Activated T-cell treated with anti-CD3 and anti-CD28 coated beads, Interleukin-2, amount 50 U/mL, for 4 hours (primary cell): ENCODE results near the gene GATB. TPM values are rescaled to one million over a fixed set of nuclear protein-coding genes. Genes with fewer than 3 reads are reported as not detected.

Experiments used
- ATAC-seq, 2 donors: fragments of 200-7000 bp; cut with Tn5 transposase; one replicate each; pipeline ENCODE4 v1.10.0; 2021
- DNase-seq: peaks from one replicate; pipeline ENCODE4 v3.0.0-alpha.2; 2020
- H3K27me3 Mint-ChIP-seq: one replicate; pipeline ENCODE4 v1.8.0; 2021; ENCODE audit warnings: low read depth, mixed read lengths
- H3K36me3 Mint-ChIP-seq: one replicate; pipeline ENCODE4 v1.8.0; 2022; ENCODE audit warnings: mixed read lengths; ENCODE audit not compliant: insufficient read depth
- H3K4me1 Mint-ChIP-seq: one replicate; pipeline ENCODE4 v1.8.0; 2021; ENCODE audit warnings: low read depth, mixed read lengths
- H3K4me3 Mint-ChIP-seq: one replicate; pipeline ENCODE4 v1.8.0; 2021; ENCODE audit warnings: mild to moderate bottlenecking, moderate library complexity, mixed read lengths
- H3K9me3 Mint-ChIP-seq: one replicate; pipeline ENCODE4 v1.8.0; 2021; ENCODE audit warnings: mixed read lengths
- total RNA-seq, 3 donors: library from RNA; stranded (reverse); gene quantifications; one replicate each; pipeline ENCODE4 v1.2.1, GENCODE V29; 2021

Gene GATB
- total RNA-seq, 3 donors from 2014 or later: 18.9 to 23.9 (median 23.2) TPM

DNA sequence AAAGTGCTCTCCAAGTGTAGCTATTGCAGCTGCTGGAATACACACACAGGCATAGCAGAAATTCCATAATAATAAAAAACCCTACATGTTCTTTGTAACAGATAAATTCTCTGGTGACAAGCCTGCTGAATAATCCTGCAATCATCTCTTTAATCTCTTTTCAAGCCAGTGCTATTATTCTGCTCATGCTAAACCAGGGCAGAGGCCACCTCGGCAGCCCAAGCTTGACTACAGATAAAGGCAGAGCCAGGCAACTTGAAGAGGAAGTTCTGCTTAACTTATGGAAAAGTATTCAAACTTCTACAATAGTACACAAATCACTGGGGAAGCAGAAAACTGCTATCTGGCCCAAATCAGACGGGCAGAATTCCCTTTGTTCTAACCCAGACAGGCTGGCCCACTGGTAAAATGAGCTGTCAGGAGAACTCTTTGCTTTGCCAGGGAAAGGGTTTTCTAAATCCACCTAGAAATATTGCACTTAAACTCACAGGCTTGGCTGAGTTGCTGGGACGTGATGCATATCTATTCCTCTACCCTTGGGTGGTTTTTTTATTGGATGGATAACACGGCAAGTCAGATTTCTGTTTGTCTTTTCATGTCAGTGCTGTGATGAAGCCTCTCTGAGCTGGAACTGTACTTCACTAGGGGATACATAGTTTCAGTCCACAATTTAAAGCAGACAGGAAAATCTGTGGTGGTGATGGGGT is 70.5 kb downstream of the GATB start:
- ATAC-seq (no peak), DNase-seq (no peak)
- Mint-ChIP-seq H3K27me3 (no peaks in the 10 kb centered on the region), H3K4me1 (no peaks in the 10 kb centered on the region), H3K36me3 (peaks cover 6% of the 10 kb centered on the region), H3K9me3 (no peaks in the 10 kb centered on the region), H3K4me3 (no peak overlapping the region)

DNA sequence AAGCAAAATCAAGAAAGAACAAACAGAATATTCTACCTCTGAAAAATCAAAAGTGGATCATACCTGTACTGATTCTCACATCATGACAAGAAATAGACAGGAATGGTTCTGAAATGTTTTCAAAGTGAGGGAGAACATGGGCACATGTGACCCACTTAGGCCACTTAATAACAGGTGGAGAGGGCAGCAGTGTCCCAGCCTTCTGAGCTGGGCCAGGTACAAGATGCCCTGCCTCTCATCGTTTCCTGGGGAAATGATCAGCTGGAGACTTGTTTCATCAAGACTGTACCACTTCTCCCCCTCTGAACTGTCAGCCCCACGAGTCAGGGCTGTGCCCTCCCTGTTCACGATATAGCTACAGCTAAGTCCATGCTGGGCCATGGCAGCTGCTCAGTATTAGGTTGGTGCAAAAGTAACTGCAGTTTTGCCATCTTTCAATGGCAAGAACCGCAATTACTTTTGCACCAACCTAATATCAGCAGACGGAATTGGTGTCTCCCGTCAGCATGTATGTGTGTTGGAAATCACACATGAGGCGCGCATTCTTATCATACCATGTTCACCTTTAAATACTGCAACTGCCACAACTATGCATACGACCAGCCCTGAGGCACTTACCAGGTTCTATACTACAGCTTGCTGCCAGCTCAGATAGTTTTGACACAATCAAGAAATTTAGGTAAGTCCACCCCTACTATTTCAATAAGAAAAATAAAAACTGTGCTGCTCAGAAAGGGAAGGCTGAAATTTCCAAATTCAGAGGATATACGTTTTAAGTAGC is 71.4 kb downstream of the GATB start:
- H3K27me3 Mint-ChIP-seq: no peaks in the 10 kb centered on the region
- H3K9me3 Mint-ChIP-seq: no peaks in the 10 kb centered on the region
- no peak overlapping the region for H3K4me3 Mint-ChIP-seq
- DNase-seq: no peak
- H3K4me1 Mint-ChIP-seq: no peaks in the 10 kb centered on the region
- no peak for ATAC-seq
- peaks cover 8% of the 10 kb centered on the region for H3K36me3 Mint-ChIP-seq

GRCh38 chr4:151688785-151689043 is 72.1 kb downstream of the GATB start:
- no peaks in the 10 kb centered on the region for H3K4me1 Mint-ChIP-seq
- H3K4me3 Mint-ChIP-seq: no peak overlapping the region
- no peaks in the 10 kb centered on the region for H3K9me3 Mint-ChIP-seq
- no peak for DNase-seq
- H3K27me3 Mint-ChIP-seq: no peaks in the 10 kb centered on the region
- H3K36me3 Mint-ChIP-seq: peaks cover 8% of the 10 kb centered on the region
- ATAC-seq: no peak

DNA sequence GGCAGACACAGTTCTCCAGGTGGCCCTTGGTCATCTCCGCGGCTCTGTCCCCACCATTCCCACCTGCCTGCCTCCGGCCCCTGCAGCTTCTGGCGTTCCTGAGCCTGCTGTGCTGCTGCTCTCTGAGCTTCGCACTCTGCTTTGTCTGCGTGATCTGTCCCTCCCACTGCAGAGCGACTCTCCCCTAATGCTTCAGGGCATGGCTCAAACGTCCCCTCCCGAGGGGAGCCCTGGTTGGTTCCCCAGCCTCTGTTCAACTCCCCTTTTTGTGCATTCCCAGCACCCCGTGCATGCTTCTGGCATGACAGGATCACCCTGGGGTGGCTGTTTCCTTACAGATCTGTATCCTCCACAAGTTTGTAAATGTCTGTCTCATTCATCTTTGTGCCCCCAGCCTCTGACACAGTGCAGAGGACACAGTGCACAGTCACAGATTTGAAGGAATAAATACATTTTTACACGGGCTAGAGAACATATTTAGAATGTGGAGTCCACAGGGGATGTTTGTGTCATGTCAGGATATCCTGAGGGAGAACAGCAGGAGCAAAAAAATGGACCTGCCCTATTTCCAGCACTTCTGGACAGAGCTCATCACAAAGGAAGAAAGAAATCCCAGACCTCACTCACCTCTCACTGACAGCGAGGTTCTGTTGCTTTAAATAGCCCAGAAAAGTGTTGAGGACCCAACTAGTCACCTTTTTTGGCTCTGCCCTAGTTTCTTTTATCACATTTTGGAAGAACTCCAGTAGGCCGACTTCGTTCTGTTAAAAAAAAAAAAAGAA is 72.6 kb downstream of the GATB start:
- no peak for ATAC-seq
- peaks cover 9% of the 10 kb centered on the region for H3K36me3 Mint-ChIP-seq
- no peak overlapping the region for H3K4me3 Mint-ChIP-seq

GRCh38 chr4:151687021-151687640 is 73.7 kb downstream of the GATB start:
- no peak for DNase-seq
- Mint-ChIP-seq H3K9me3 (no peaks in the 10 kb centered on the region), H3K27me3 (no peaks in the 10 kb centered on the region), H3K4me1 (no peaks in the 10 kb centered on the region), H3K36me3 (peaks cover 15% of the 10 kb centered on the region), H3K4me3 (no peak overlapping the region)
- ATAC-seq: no peak

More for the DNA sequence above, 72.6 kb downstream of the GATB start:
- Mint-ChIP-seq H3K27me3 (no peaks in the 10 kb centered on the region), H3K4me1 (no peaks in the 10 kb centered on the region), H3K9me3 (no peaks in the 10 kb centered on the region)
- DNase-seq: no peak

DNA sequence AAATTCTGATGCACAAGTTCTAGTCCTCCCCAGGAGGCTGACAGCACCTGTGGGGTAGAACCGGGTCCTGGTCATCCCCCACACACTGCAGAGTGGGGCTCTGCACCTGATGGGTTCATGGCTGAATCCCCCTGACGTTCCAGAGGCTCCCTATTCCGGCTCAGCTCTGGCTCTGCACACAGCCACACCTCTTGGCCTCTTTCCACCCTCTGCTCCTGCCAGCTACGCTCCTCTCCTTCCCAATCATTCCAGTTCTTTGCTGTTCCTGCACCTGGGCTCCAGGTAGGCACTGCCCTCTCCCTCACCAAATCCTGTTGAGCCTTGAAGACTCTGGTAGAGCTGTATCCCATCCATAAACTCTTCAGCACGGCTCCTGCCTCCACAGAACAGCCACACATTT is 75.5 kb downstream of the GATB start:
- H3K9me3 Mint-ChIP-seq: no peaks in the 10 kb centered on the region
- no peaks in the 10 kb centered on the region for H3K27me3 Mint-ChIP-seq
- ATAC-seq (no peak), DNase-seq (no peak)
- peaks cover 17% of the 10 kb centered on the region for H3K36me3 Mint-ChIP-seq
- no peak overlapping the region for H3K4me3 Mint-ChIP-seq
- no peaks in the 10 kb centered on the region for H3K4me1 Mint-ChIP-seq

DNA sequence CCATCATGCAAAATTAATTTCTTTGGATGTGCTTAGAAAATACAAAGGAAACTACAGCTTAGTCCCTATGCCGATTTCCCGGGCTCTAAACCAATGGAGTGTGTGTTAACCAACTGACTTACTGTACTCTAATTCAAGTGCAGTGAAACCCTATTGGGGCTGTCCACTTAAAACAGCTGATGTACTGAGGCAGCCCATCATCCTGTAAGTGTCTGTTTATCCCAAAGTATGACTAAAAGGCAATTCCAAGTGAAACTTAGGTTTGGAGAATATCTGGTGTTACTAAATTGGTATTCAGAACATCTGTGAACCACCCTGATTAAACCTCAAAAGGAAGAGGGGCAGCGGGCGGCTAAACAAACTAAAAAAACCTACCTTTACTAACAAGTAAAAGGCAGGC is 79.7 kb downstream of the GATB start:
- no peaks in the 10 kb centered on the region for H3K4me1 Mint-ChIP-seq
- no peaks in the 10 kb centered on the region for H3K9me3 Mint-ChIP-seq
- H3K36me3 Mint-ChIP-seq: peaks cover 17% of the 10 kb centered on the region
- ATAC-seq (no peak), DNase-seq (no peak)
- no peaks in the 10 kb centered on the region for H3K27me3 Mint-ChIP-seq
- H3K4me3 Mint-ChIP-seq: no peak overlapping the region

DNA sequence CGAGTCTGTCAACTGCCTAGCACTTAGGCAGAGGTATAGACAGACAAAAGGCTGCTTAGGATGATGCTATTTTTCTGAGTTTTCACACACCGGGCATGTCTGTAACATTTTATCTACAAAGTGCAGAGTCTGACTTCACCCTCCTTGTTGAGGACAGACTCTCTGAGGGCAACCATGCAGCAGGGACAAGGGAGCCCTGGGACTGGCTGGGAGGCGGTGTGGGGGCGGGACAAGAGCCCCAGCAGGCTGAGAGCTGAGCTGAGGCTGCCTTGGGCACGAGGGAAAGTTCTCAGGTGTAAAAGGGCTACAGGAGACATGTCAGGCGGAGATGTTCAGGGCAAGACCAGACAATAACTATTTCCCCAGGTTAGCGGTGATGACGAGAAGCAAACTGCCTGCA is 81.6 kb downstream of the GATB start:
- Mint-ChIP-seq H3K27me3 (no peaks in the 10 kb centered on the region), H3K9me3 (no peaks in the 10 kb centered on the region), H3K36me3 (peaks cover 13% of the 10 kb centered on the region), H3K4me3 (no peak overlapping the region), H3K4me1 (no peaks in the 10 kb centered on the region)
- no peak for DNase-seq
- no peak for ATAC-seq

- DNase-seq: no peak
- no peak for ATAC-seq
- no peaks in the 10 kb centered on the region for H3K9me3 Mint-ChIP-seq
- H3K27me3 Mint-ChIP-seq: no peaks in the 10 kb centered on the region
- peaks cover 13% of the 10 kb centered on the region for H3K36me3 Mint-ChIP-seq
- H3K4me3 Mint-ChIP-seq: no peak overlapping the region
- H3K4me1 Mint-ChIP-seq: no peaks in the 10 kb centered on the region
Observed at GRCh38 chr4:151678048-151678872, 82.5 kb downstream of the GATB start.

DNA sequence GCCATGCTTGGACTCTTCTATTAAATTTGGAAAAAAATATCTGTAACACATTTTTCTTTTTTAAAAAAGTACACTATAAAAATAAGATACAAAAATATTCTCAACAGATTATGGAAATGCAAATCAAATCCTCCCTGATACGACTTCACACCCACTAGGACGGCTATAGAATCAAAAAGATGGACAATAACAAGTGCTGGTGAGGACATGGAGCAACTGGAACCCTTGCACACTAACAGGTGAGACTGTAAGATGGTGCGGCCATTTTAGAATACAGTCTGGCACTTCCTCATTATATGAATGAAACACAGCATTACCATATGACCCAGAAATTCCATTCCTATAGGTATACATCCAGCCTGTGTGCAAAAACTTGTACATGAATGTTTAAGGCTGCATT is 83.6 kb downstream of the GATB start:
- no peaks in the 10 kb centered on the region for H3K9me3 Mint-ChIP-seq
- H3K36me3 Mint-ChIP-seq: peaks cover 9% of the 10 kb centered on the region
- DNase-seq (no peak), ATAC-seq (no peak)
- H3K27me3 Mint-ChIP-seq: no peaks in the 10 kb centered on the region
- H3K4me3 Mint-ChIP-seq: no peak overlapping the region
- H3K4me1 Mint-ChIP-seq: no peaks in the 10 kb centered on the region

GRCh38 chr4:151676301-151676700 is 84.5 kb downstream of the GATB start:
- H3K27me3 Mint-ChIP-seq: no peaks in the 10 kb centered on the region
- DNase-seq: no peak
- H3K4me3 Mint-ChIP-seq: no peak overlapping the region
- no peak for ATAC-seq
- H3K4me1 Mint-ChIP-seq: no peaks in the 10 kb centered on the region
- H3K9me3 Mint-ChIP-seq: no peaks in the 10 kb centered on the region
- peaks cover 10% of the 10 kb centered on the region for H3K36me3 Mint-ChIP-seq

- DNase-seq (no peak), ATAC-seq (no peak)
- H3K4me3 Mint-ChIP-seq: no peak overlapping the region
- no peaks in the 10 kb centered on the region for H3K9me3 Mint-ChIP-seq
- H3K27me3 Mint-ChIP-seq: no peaks in the 10 kb centered on the region
- no peaks in the 10 kb centered on the region for H3K4me1 Mint-ChIP-seq
- peaks cover 7% of the 10 kb centered on the region for H3K36me3 Mint-ChIP-seq
Observed at GRCh38 chr4:151675411-151675971, 85.3 kb downstream of the GATB start.

DNA sequence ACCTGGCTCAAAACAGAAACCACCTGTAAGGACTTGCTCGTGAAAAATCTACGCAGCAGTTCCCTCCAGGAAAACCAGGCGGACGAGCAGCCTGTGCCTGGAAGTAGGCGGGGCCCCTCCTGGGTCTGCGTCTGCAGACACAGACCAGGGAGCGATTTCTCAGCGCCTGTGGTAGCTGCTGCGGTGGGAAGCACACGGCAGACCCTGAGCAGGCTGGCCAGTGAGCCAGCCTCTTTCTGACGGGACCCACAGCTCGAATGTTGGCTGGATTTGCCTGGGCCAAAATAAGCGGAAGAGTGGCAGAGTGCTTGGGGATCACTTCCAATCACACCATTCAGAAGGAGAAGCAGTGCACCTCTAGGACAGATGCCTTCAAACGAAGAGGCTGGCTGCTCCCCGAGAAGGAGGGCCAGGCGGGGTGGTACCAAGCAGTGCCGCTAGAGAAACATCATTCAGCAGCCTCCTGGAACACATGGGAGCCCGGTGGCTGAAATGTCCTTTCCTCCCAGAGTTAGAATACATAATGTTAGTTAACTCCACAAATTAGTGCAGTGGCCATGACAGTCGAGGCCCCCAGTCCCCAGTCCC is 85.9 kb downstream of the GATB start:
- no peaks in the 10 kb centered on the region for H3K27me3 Mint-ChIP-seq
- DNase-seq: no peak
- H3K4me1 Mint-ChIP-seq: no peaks in the 10 kb centered on the region
- H3K9me3 Mint-ChIP-seq: no peaks in the 10 kb centered on the region
- no peak overlapping the region for H3K4me3 Mint-ChIP-seq
- H3K36me3 Mint-ChIP-seq: peaks cover 5% of the 10 kb centered on the region
- ATAC-seq: no peak
